ENCODE data around the gene SCAANT1.

SCAANT1 gene

DNA sequence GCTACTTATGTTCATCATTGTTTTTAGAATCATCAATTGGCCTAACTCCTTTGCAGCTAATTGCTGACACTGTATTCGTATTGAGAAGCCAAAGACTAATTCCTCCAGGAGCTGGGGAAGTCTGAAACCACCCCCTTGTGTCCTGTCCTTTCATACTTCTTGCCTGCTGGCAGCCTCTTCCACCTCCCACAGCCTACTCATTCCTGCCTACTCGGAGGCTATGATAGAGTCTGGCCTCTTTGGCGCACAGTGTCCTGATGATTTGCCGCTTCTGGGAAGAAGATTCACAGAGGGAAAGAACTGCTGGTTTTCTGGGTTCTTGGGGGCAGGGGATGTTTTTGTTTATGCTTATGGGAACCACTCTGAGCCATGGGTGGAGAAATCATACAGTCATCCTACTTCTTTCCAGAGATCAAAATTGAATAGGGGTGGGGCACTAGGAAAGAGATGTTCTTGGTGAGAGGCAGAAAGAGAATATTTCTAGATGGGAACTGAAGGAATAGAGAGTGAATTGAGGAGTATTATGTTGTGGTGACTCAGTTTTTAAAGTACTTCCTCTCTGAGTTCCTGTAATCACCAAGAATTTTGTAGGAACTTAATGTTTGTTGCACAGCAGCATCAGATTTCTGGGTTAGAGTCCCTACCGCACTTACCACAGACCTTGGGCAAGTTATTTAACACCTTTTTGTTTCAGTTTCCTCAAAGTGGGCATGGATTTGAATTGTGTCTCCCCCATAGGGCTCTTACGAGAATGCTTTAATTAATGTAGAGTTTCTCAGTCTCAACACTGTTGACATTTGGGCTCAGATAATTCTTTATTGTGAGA is 22.1 kb upstream of the SCAANT1 start:
- DNase-seq (ENCODE audit: low spot score), result no peak

DNA sequence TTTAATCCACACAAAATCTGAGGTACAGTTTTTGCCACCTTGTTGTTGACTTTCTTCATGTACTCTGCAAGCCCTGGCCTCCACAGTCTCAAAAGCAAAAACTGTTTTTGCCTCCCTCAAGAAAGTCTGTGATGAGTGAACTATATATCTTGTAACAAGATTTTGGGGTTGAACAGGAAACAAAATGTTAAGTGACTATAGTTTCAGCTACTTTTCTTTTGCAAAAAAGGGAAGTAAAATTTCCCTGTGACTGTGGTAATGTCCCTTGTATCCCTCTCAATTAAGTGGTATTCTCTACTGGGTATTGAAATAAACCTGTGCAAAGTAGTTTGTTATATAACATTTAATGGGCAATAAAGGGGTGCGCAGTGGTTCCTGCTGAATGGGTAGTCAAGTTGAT is 21.3 kb upstream of the SCAANT1 start:
- no peak for DNase-seq (ENCODE audit: low spot score)

DNA sequence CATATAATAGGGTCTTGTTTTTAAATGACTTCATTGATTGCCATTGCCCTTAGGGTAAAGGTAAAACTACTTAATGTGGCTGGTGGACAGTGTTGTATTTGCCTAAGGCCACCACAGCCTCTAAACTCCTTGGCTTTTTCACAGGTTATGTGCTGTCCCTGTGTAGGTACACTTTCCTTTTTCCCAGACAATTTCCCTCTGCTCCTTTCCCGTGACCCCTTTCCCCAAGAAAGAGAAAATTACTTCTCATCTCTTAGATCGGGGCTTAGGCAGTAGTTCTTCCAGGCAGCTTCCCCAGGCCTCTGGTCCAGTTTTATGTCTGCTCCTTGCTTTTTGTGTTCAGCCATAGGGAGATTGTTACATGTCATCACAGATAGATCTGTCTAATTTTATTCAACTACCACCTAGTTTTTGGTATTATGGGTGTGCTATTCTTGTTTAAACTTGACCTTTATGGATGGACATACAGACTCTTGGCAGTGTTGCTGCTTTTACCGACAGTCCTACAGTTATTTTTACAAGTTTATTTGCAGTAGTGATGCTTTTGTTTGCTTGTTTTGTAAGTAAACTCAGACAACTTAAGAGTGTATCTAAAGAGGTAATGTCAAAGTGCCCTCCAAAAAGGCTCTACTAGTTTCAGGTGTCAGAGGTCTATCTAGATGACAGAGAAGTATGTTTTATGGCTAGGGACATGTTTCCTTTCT is 20.5 kb upstream of the SCAANT1 start:
- DNase-seq (ENCODE audit: low spot score), result no peak

DNA sequence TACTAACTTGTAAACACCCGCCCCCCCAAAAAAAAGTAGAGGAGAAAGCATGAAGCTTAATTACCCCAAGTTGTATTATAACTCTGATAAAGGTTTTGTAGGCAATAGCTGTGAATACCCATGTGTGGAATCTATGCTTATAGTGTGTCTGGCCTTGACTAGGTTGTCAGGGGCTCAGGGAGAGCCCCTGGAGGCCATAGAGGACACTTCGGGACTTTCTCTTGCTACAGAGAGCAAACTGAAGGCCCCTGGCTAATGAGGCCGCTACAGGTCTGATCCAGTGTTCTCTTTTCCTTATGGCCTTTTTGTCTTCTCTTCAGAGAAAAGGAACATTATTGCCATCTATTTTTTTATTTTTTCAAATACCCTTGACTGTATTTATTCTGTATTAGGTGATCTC is 19.1 kb upstream of the SCAANT1 start:
- no peak for DNase-seq (ENCODE audit: low spot score)

DNA sequence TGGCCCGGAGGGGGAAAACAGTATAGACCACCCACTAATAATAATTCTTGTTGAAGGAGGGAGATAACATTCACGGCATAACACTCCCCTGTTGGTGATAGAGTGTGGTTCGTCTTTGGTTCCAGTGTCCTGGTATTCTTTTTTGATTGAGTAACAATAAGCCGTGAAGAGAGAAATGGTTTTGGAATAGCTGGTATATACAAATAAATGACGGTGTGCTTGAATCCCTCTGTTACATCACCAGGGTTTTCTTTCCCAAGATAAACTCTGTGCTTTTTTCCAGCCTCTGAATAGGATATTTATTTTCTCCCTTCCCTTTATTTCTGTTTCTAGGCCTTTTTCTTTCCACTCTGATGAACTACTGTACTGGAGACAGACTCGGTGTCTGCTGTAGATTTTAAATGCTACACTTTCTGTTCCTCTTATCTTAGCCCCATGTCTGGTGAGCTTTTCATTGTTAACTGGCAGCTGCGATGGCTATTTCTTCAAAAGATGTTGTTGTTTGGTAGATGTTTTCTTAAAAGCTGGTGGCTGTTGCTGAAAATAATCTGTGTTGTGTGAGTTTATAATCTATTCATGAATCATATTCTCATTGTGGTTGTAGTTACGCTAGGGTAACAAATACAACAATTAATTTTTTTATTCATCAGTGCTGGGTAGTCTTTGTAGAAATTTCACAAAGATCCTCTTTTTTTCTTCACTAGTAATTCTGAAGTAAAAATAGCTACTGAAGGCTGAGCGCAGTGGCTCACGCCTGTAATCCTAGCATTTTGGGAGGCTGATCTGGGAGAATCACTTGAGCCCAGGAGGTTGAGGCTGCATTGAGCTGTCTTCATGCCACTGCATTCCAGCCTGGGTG is 15.5 kb upstream of the SCAANT1 start:
- DNase-seq (ENCODE audit: low spot score), result no peak

DNA sequence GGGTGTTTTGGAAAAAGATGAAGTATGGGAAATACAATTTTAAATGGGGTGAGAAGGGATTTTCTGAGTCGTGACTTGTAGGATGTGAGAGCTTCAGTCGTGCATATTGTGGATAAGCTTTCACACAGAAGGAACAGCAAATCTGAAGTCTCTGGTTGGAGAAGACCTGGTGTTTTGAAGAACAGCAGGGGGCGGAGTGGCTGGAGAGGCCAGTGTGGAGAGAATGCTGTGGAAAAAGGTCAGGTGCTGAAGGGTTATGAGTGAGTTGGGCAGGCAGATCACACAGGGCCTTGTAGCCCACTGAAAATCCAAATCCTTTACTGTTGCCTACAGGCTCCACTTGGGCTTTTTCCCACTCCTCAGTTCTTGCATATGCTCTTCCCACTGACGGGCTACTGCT is 14.1 kb upstream of the SCAANT1 start:
- no peak for DNase-seq (ENCODE audit: low spot score)

DNA sequence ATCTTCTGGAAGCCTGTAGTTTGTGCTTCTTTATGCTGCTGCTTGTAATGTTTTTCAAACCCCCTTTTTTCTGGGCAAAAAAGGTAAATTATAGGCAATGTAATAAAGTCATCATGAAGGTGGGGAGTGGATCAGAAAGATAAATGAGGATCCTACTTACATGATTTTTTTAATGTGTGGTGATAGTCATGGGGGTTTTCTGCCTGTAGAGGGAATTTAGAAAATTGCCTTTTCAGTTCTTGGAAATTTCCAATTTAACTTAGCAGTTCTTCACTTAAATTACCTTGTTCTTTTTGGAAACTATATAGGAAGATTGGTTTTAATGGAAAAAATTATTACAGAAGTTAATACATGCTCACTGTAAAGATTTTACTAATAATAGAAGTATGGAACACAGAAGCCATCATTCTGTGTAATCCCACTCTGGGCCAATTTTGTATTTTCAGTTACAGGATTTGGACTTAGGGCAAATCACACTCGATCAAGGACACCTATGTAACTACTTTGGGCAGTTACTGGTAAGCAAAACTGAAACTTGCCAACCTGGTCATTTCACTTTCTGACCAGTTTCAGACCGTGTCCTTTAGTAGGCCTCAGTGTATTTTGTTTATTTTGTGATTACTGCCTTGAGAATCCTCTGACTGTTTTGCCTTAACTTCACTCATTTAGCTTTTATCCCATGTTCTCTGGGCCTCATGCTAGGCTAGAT is 10.5 kb upstream of the SCAANT1 start:
- no peak for DNase-seq (ENCODE audit: low spot score)

DNA sequence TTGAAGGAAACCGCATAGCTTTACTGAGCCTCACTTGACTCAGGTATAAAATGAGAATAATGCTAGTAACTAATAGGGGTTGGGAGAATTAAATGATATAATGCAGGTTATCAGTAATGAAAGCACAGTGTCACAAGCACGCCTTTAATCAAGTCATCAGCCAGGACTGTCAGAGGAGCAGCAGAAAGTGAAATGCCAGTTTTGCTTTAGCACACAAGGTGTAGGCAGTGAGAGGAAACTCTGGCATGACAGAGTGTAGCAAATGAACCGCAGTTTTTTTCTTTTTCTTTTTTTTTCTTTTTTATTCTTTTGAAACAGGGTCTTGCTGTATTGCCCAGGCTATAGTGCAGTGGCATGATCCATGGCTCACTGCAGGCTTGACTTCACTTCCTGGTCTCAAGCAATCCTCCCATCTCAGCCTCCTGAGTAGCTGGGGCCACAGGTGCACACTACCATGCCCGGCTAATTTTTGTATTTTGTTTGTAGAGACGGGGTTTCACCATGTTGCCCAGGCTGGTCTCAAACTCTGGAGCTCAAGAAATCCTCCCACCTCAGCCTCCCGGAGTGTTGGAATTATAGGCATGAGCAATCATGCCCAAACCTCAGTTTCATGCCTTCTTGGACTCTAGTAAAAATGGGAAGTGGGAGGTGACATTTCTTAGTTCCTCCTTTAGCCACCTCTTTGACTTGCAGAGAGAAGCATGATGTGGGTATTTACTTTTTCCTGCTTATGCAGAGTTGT is 9.7 kb upstream of the SCAANT1 start:
- DNase-seq (ENCODE audit: low spot score), result no peak

DNA sequence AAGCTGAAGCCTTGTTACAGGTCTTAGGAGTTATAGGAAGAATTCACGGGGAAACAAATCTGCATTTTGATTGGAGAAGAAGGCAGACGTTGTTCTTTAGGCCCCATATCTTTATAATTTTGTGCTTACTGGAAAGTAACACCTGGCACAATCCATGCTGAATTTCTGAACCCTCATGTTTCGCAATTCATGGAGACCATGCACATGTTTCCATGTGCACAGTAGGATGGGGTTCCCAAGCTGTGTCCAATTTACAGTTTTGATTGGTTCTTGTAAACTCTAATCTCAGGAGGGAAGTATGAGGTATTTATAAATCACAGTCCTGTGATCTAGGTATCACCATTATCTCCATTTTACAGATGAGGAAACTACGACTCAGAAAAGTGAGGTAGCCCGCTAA is 7.8 kb upstream of the SCAANT1 start:
- no peak for DNase-seq (ENCODE audit: low spot score)

DNA sequence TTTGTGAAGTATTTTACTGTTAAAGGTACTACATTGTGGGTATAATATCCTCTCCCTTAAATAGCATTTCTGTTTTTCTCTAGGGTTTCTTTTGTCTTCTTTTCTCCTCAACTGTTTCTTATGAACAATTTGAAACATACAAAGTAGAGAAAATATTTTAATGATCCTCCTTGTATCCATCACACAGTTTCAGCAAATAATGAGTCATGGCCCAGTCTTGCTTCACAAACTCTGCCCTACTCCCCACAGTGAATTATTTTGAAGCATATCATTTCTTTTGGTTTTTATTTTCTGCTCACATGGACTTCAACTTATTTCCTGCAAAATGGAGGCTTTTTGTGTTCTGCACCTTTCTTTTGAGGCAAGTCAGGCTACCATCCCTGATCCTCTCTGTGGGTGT is 6.1 kb upstream of the SCAANT1 start:
- DNase-seq (ENCODE audit: low spot score), result no peak

DNA sequence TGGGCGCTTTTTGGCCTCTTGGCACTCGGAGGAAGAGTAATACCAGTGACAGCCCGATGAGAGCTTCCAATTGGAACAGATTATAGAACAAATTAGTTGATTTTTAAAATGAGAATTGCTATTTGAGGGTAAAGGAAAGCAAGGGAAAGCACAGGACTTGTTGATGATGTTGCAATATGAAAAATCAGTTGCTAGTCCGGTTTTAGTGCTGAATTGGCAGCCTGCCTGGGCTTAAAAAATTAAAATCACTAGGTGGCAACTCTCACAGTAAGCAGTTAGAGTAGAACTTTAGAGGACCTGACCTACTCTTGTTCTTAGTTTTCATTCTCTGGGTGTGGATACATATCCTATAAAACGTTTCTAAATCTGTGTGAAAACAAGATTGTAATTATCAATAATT is 2.1 kb upstream of the SCAANT1 start:
- DNase-seq (ENCODE audit: low spot score), result no peak

DNA sequence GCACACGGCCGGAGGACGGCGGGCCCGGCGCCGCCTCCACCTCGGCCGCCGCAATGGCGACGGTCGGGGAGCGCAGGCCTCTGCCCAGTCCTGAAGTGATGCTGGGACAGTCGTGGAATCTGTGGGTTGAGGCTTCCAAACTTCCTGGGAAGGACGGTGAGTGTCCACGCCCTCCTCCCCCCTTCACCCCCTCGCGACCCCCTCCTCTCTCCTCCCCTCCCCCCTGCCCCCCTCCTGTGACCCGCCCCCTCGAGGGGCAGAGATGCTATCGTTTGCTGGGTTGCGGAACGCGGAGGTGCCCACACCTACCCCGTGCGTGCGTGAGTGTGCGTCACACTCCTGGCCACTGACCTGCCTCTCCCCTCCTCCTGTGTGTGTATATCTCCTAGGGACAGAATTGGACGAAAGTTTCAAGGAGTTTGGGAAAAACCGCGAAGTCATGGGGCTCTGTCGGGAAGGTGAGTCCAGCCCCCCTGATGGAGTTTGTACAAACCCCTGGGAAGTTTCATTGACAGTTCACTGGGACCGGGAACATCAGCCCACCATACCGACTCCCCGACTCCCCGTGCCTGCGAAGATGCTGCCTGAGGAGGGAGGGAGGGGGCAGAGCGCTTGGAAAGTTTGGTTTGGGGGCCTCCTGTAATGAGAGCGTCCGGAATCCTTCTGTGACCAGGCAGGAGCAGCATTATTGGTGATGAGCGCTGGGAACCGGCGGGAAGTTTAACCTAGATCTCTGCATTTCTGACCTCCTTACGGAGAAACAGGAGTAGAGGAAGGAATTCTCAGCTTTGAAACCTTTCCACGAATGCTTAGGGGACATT is 795 bp upstream of the SCAANT1 start:
- DNase-seq (ENCODE audit: low spot score), result peak; percentile 38

DNA sequence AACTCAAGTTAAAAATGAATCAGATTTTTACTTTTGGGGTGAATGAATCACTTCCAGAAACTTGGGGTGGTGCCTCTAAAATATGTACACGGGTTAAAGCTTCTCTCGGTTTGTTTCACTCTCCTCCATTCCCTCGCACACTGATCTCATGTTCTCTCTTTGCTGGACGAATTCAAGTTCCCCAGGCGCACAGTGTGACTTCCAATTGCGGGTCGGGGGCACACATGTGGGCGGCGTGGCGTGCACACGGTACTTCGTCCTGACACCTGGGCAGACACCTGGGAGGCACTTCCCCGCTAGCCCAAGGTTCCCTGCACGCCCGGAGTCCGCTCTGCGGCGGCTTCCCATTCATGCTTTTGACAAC is 692 bp downstream of the SCAANT1 start:
- DNase-seq (ENCODE audit: low spot score), result no peak

DNA sequence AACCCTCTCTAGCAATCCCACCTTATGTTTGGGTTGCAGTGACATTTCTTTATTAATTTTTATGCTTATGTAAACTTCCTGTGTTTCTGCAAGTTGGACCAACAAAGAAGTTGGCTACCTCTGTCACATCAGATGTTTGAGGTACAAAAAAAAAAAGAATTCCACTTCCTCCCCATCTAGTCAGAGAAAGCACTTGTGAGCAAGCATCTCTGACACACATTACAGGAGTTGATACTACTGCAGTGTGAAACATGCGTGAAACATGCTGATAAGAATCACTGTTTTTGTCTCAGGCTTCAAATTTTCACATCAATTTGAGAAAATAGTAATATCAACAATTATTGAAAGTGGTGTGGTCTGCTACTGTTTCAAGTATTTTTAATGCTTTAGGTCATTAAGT is 1.3 kb downstream of the SCAANT1 start:
- no peak for DNase-seq (ENCODE audit: low spot score)

DNA sequence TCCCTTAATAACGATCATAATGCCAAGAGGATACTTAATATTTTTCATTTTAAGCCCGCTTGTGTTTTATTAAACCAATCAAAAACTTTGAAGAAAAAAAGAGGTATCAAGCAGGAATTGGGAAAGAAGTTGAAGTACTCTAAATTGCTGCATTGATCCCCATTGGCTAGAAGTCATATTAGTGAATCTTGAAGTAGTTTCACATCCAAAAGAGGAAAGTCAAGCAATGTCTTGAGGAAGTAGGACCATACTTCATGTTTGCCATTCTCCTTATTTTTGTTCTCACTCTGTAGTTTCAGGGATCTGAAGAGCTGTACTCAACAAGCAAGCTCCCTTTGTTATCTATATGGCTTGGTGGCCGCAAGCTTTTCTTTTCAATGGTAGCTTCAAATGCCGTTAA is 2.2 kb downstream of the SCAANT1 start:
- no peak for DNase-seq (ENCODE audit: low spot score)

DNA sequence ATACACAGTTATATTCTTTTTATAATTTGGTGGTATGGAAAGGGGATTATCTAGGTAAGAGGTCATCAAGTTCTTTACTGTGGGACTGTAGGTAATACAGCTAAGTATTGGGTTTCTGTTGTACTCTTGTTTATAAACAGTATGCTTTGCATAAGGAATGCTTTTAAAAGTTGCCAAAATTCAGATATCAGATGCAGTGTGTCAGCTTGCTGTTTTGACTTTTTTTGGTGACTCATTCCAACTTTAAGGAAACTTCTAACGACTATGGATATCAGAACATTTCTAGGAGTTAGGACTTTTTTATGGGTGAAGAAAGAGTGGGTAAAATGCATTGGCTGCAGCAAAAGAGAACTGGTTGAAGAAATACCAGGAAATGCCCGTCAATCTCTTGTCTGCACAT is 2.8 kb downstream of the SCAANT1 start:
- no peak for DNase-seq (ENCODE audit: low spot score)

DNA sequence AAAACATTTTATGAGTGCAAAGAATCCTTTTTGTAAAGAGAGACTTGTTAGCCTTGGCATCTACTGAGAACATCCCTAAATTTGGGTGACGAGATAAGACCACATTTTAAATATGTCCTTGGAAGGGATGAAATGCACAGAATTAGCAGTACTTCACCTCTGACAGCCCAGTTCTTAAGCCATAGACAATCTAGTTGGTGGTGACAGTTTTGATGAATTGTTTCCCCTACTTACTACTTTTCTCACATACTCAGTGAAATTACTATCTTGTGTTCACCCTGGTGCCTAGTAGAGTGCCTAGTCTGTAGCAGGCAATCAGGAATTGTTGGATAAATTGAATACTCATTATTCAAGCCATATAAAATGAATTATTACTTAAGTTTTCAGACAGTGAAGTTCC is 3.4 kb downstream of the SCAANT1 start:
- no peak for DNase-seq (ENCODE audit: low spot score)

DNA sequence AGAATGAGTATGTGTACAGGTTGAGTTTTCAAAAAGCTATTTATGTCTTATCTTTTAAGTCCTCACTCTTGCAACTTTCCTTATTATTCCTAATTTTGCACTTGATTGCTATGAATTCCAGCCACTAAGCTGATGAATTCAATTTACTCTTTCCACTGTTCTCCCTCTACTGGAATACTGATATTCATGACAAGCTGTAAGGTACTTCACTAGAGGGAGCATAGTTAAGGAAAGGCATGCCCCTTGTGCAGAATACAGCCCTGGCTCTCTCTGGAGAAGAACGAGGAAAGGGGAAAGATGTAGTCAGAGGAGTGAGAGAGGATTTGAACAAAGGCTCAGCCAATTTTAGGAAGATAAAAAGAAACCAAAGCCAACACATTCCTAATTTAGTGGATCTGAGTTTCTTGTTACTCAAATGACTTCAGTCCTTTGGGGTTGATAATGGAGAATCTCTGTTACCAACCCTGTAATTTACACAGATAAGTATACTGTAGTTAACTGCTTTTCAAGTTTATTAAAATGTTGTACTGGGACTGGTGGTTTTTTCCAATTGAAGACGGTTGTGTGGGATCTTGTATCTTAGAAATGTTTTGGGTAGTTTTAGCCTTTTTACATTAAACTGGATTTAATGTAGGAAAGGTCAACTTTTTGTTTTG is 4.0 kb downstream of the SCAANT1 start:
- DNase-seq (ENCODE audit: low spot score), result peak; percentile 11

DNA sequence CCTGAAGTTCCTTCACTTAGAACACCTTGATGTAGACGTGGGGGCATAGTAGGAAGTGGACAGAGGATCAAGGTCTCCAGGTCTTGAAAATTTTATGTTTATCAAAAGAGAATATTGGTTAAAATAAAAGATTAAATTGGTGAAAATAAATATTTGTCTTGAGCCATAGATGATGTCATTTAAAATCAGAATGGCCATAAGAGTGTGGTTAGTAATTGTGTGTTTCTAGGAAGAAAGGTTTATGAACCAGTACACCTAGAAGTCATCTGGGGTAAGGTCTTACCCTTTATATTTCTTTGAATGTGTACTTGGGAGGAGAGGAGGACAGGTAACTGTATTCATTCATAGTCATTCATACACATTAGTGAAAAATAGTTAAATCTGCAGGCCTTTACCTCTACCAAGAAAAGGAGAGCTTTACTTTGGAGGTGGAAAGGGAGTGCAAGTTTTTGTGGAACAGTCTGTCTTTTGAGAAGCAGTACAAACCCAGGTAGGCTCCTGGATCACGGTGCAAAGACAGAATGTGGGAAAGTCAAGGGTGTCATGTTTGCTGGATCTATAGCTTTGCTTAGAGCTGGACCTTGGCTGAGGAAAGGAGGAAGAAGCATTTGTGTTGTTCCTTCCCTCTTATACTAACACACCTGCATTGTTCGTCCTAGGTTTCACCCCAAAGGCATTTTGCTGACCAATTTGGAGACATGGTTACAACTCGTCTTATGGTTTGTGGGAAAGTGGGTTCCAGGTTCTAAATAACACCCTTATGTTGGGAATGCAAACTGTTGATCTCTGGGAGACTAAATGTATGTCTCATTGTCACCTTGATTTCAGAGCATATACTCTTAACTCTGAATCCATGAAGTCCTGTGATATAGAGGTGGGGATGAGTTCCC is 6.2 kb downstream of the SCAANT1 start:
- DNase-seq (ENCODE audit: low spot score), result no peak
